Stimulated activated CD4-positive, alpha-beta T cell treated with anti-CD3 and anti-CD28 coated beads, Interleukin-1b, Interleukin-23, amount 100 ng/mL, for 24 hours (primary cell): ENCODE data around the gene NDUFB8.
"Not testable (repeated sequence)": the region's sequence is repeated elsewhere in the genome, so short reads cannot be mapped to it uniquely, and the experiment has no call there.

Source experiments
- DNase-seq, 4 experiments: peaks; one replicate each; pipeline ENCODE4 v3.0.0-alpha.2; 2020; ENCODE audit warnings: low read depth in 4 of 4, low spot score in 1 of 4

The NDUFB8 gene

DNA sequence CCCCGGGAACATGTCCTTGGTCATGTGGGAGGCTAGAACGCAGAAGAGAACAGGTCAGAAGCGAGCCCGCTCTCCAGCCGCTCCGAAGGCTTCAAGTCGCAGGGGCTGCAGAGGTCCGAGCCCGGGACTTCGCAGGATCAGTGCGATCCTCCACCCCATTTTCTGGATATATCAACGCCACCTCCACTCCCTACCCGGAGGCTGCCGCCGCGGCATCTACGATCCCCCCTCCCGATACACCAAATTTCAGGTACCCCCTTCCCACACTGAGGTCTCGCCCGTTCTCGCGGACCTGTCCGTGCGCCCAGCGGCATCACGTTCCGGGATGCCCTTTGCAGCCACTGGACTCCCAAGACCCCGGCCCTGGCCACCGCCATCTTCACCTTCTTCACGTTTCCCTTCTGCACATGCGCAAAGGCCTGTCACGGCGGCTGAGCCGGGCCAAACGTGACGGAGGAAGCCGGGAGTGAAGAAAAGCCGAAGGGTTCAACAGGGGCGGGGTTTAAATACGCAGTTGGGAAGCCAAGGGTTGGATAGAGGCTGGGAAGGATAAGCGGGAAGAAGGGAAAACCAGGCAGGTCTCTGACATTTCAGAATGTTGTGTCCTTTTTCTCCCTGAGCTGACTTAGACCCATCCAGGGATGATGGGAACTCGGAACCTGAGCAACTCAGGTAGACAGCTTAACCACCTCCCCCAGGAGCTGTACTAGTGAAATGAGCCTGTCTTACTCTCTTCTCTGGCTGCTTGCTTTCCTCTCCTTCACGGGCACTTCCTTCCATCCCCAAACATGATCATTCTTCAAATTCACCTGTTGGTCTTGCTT, at the start of gene NDUFB8:
Gene NDUFB8, minus strand, starts transcription at position 397 of the 824 bp plus-strand sequence. Its CDS starts 20 bp downstream, at position 377.
- DNase-seq, result peak; percentile 79 to 84 (median 82)

DNA sequence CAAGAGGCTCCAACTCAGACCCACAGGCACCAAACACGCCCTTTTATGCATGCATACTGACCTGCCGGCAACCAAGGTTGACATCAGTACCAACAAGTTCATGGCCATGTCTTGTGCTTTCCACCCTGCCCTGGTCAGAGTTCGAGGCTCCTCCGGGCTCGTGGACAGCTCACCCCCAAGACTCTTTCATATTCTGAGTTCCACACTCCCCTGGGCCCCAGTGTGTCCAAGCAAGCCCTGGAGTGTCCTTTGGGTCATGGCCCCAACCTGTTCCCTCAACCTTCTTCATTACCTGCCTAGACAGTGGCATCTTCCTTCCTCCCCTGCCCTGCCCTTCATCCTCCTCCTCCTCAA, 46.6 kb upstream of the NDUFB8 start:
- no peak for DNase-seq

DNA sequence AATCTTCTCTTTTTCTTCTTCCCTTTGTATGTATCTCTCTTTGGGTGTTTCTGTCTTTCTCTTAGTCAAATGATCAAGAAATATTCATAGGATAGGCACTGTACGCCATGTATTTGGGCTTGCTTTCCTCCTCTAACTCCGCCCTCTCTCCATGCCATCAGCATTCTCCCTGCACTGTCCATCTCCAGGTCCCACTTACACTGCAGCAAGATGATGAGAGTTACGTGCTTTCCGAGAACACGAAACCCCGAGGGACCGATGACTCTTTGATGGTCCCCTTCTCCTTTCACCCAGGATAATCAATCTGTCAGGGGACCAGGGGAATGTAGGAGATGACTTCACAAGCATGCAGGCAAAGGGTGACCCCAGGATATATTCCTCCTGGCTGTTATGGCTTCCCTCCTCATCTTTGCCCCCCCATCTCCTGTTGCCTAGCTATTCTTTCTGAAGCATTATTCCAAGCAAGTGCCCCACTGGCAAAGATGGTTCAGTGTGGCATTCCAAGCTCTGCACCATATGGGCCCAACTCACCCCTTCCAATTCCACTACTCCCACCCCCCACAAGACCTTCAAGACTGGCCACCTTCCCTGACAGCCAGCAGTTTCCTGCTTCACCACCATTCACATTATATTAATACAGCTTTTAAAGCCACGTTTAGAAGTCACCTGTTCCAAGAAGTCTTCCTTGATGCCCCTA, 46.1 kb upstream of the NDUFB8 start:
- DNase-seq, result no peak

DNA sequence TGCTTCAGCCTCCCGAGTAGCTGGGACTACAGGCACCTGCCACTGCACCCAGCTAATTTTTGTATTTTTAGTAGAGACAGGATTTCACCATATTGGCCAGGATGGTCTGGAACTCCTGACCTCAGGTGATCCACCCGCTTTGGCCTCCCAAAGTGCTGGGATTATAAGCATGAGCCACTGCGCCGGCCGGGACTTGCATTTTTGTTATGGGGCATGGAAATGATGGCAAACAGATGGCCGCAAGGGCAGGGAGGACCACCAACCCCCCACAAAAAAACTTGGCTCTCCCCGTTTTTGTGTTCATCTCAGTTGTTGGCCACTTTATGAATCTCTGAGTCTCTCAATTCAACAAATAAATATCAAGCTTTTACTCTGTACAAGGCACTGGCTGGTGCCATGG, 45.5 kb upstream of the NDUFB8 start:
- DNase-seq, result not testable (repeated sequence)

- no peak for DNase-seq
Measured at GRCh38 chr10:100571084-100571856, 41.6 kb upstream of the NDUFB8 start.

DNA sequence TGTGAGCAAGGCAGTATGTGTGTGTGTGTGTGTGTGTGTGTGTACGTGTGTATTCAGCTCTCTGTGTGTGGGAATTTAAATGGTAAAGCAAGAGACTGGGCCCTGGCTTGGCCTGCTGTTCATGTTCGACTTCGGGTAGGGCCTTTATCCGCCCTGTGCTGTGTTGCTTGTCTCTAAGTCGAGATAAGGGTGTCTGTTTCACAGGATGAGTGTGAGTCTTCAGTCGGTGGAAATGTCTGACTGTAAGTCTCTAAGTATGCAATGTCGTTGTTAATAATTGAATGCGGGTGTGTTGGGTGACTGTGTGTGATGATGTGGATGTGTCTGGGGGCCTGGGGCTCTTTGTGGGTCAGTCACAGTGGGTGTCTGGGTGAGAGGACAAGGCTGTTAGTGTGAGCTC, 40.8 kb upstream of the NDUFB8 start:
- no peak for DNase-seq

GRCh38 chr10:100569687-100570481, 40.2 kb upstream of the NDUFB8 start:
- no peak for DNase-seq

GRCh38 chr10:100568912-100569311, 39.2 kb upstream of the NDUFB8 start:
- no peak for DNase-seq

- no peak for DNase-seq
Measured at GRCh38 chr10:100567826-100568225, 38.2 kb upstream of the NDUFB8 start.

GRCh38 chr10:100567249-100567648, 37.6 kb upstream of the NDUFB8 start:
- no peak for DNase-seq

- no peak for DNase-seq
Measured at GRCh38 chr10:100566561-100566960, 36.9 kb upstream of the NDUFB8 start.

DNA sequence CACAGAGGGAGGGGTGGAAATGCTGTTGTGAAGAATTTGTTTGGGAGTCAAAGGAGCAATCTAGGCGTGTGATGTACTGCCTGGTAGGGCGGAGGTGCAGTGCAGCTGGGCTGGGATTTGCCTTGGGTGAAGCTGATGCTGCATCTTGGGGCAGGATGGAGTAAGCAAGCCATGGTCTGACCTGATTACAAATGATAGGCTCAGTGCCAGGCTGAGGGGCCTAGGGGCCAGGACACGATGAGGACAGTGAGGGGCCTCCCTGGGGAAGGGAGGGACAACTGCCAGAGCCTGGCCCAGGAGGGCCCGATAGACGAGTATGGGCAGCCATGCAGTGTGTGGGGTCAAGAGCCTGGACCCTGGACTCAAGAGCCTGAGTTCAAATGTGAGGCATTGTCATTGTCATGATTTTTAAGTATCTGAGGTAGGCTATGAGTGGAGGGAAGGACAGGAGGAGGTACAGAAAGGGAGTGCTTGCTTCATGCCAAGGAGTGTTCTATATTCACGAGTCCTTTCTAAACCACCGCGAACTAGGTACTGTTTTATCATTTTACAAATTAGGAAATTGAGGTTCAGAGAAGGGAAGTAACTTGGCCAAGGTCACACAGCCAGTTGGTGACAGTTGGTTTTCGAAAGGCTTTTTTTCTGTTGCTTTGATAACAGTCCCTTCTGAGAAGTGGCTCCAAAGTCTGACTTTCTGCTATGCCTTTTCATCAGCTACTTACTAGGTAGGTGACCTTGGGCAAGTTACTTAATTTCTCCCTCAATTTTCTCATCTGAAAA, 35.7 kb upstream of the NDUFB8 start:
- no peak for DNase-seq

DNA sequence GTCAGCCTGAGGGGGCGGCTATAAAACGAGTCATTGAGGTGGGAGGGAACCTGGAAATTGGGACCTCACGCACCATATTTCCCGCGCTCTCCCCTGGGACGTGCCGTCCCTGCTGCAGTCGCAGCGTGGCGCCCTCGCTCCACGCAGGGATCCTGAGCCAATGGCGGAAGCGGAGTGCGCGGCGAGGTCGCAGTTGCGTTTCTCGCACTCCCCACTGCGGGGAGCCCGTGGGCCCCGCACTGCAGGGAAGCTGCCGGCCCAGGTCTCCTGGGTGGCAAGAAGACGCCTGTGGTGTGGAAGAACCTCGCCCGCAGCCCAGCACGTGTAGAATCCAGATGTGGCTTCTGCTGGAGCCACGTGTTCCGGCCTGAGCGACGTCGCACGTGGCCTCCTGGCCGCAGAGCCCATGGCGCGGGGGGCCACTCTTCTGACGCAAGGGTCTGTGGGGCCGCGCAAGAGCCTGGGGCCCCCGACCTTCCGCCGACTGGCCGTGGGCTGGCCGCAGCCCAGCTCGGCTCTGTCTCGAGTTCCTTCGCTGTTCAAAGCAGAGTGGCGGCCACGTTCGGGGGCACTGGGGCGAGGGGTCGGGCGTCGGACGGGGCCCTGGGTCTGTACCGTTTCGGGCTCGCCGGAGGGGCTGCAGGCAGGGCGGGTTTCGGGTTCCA, 32.5 kb upstream of the NDUFB8 start:
- peak; percentile 38 to 72 (median 59) for DNase-seq

GRCh38 chr10:100561005-100561404, 31.3 kb upstream of the NDUFB8 start:
- DNase-seq, result no peak

GRCh38 chr10:100560248-100560647, 30.6 kb upstream of the NDUFB8 start:
- no peak for DNase-seq

DNA sequence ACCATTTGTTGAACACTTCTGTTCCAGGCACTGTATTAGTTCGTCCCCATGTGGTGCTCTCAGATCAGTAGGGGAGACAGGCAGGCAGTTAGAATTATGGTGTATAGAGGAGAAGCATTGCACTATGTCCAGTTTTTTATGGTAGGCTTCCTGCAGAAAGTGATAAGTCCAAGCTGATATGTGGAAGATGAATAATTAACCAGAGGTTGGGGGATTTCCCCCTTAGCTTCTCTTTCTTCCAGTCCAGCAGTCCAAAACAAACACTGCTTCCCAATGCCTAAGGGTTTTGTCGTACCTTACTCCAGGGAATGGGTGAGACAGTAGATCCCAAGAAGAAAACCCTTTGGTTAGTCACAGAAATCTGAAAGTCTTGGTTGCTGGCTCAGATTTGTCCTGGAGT, 25.2 kb upstream of the NDUFB8 start:
- no peak for DNase-seq

- no peak for DNase-seq
Measured at GRCh38 chr10:100553929-100554328, 24.3 kb upstream of the NDUFB8 start.

DNA sequence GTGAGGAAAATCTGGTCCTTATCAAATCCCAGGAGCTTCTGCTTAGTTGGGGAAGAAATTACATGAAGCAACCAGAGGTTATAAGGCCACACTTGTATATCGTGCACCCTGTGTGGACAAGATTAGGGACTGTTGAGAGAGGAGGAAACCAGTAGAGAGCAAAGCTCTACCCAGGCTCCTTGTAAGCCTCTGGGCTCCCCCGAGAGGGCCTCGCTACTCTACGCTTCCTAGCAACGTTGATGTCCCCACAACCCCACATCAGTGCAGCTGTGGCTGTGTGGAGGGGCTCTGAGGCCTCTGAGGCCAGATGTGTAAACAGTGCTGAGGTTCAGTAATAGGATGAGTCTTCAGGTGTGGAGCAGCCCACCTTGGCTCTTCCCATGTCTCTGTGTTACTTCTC, 22.1 kb upstream of the NDUFB8 start:
- DNase-seq, result no peak

GRCh38 chr10:100551196-100551595, 21.5 kb upstream of the NDUFB8 start:
- no peak for DNase-seq

DNA sequence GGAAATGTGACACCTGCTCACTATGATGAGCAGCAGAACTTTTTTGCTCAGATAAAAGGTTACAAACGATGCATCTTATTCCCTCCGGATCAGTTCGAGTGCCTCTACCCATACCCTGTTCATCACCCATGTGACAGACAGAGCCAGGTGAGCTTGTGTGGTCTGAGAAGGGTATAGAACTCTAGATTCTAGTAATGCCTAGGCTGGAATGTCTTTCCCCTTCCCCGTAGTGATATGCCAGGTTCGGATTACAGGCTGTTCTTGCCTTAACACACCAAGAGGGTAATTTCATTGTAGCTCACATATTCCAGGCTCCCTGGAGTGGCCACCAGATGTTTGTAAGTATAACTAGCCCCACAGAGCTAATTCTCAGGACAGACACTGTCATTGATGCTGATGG, 15.3 kb upstream of the NDUFB8 start:
- DNase-seq, result no peak
